Skeletal muscle cell (primary cell): ENCODE measurements around the gene RBPMS2.

Experiments
- DNase-seq: peaks from one replicate; pipeline ENCODE4 v3.0.0-alpha.2; 2010; ENCODE audit warnings: low read depth
- H3K4me3 ChIP-seq: 2 replicates; pipeline ENCODE4 v1.5.1; 2011; ENCODE audit warnings: low read depth, mild to moderate bottlenecking, control low read depth, low read length, moderate library complexity

Gene RBPMS2

GRCh38 chr15:64738226-64739095 is 36.9 kb downstream of the RBPMS2 start:
- no peak for DNase-seq
- H3K4me3 ChIP-seq: no peak overlapping the region

DNA sequence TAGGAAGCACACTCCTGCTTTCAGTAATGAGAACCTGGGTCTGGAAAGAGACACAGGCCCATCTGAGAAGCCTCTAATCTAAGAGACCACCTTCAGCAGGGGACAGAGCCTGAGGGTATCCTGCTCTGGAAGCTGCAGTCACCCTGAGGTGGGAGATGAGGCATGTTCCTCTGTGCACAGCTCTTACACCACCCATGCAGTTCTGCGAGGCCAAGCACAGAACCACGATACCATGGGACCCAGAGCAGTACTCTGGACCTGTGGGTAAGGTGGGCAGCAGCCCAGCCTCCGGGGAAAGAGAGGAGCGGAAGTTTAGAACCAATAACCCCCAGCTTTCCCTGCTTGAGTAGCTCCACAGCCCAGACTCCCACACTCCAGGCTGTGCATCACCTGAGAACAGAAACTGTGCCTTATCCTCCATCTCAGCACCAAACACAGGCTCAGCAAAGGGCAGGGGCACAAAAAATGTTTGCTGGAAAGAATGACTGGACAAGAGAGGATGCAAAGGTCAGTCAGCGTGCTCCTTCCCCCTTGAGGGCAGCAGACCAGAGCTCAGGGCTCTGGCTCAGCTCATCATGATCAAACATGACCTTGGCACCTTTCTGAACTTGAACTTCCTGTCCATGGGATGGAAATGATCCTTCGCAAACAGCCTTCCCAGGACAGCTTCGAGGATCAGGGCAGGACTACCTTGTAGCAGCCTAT is 43.1 kb downstream of the RBPMS2 start:
- DNase-seq: no peak
- no peak overlapping the region for H3K4me3 ChIP-seq

- H3K4me3 ChIP-seq: no peak overlapping the region
- no peak for DNase-seq
These were observed 43.6 kb downstream of the RBPMS2 start for GRCh38 chr15:64731805-64732151.

GRCh38 chr15:64731012-64731804 is 44.2 kb downstream of the RBPMS2 start:
- DNase-seq: no peak
- no peak overlapping the region for H3K4me3 ChIP-seq

GRCh38 chr15:64730151-64730550 is 45.2 kb downstream of the RBPMS2 start:
- DNase-seq: no peak
- H3K4me3 ChIP-seq: no peak overlapping the region

GRCh38 chr15:64720188-64720587 is 55.2 kb downstream of the RBPMS2 start:
- H3K4me3 ChIP-seq: no peak overlapping the region
- no peak for DNase-seq

GRCh38 chr15:64717735-64718495 is 57.5 kb downstream of the RBPMS2 start:
- DNase-seq: no peak
- H3K4me3 ChIP-seq: no peak overlapping the region

DNA sequence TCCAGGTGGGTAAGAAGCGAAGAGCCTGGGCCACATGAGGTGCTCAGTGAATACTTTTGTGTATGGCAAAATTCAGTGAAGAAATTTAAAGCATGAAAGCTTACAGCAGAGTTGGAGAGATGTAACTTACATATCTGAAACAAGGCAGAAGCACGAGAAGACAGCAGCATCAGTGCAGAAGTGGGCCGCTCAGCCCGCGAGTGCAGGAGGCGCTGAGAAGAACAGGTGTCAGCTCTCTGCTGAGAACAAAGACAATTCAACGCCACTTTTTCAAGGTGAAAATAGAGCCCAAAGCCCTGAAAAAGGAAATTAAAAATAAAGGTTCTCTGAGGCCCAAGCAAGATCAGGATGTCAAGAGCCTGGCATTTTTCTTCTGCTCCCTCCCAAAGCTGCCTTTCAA is 58.3 kb downstream of the RBPMS2 start:
- no peak for DNase-seq
- H3K4me3 ChIP-seq: no peak overlapping the region

DNA sequence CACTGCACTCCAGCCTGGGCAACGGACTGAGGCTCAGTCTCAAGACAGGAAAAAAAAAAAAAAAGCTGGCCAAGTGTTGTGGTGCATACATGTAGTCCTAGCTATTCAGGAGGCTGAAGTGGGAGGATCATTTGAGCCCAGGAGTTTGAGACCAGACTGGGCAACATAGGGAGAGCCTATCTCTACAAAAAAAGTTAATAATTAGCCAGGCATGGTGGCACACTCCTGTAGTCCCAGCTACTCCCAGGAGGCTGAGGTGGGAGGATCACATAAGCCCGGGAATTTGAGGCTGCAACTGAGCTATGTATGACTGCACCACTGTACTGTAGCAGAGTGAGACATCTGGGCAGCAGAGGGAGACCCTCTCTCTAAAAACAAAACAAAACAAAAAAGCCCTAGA is 58.9 kb downstream of the RBPMS2 start:
- no peak for DNase-seq
- no peak overlapping the region for H3K4me3 ChIP-seq

DNA sequence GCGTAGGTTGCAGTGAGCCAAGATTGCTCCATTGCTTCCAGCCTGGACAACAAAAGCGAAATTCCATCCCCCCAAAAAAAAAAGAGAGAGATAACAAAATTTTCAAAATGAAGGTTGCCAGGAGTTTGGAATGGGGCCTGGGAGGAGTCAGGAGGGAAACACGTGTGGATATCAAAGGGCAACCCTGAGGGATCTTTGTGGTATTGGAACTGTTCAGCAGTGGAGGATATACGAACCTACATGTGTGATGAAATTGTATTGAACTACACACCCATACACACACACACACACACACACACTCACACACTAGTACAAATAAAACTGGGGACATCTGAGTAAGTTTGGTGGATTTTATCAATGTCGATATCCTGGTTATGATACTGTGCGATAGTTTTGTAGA is 61.8 kb downstream of the RBPMS2 start:
- no peak overlapping the region for H3K4me3 ChIP-seq

GRCh38 chr15:64712353-64712752 is 63.0 kb downstream of the RBPMS2 start:
- no peak for DNase-seq
- H3K4me3 ChIP-seq: no peak overlapping the region

More for the DNA sequence above, 61.8 kb downstream of the RBPMS2 start:
- DNase-seq: no peak

DNA sequence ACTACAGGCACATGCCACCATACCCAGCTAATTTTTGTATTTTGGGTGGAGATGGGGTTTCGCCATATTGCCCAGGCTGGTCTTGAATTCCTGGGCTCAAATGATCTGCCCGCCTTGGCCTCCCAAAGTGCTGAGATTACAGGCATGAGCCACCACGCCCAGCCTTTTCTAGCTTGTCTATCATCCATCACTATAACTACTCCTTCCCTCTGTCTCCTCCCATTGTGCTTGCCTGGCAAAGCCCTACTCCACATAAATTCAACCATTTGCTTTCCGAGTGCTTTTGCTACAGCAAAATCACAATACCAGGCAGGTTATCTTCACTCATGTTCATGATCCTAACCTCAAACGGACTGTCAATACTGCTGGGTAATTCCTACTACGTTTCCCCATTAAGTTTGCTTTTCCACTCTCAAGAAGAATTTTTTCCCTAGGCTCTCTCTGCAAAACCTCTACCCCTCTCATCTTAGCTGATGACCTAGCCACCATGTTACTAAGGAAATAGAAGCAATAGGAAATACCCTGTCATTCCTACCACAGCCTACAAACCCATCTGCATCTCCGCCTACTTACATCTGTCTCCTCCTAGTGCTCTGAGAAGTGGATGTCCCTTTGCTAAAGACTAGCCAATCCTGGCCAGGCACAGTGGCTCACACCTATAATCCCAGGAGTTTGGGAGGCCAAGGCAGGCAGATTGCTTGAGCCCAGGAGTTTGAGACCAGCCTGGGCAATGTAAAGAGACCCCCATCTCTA is 64.5 kb downstream of the RBPMS2 start:
- no peak for DNase-seq
- H3K4me3 ChIP-seq: no peak overlapping the region

DNA sequence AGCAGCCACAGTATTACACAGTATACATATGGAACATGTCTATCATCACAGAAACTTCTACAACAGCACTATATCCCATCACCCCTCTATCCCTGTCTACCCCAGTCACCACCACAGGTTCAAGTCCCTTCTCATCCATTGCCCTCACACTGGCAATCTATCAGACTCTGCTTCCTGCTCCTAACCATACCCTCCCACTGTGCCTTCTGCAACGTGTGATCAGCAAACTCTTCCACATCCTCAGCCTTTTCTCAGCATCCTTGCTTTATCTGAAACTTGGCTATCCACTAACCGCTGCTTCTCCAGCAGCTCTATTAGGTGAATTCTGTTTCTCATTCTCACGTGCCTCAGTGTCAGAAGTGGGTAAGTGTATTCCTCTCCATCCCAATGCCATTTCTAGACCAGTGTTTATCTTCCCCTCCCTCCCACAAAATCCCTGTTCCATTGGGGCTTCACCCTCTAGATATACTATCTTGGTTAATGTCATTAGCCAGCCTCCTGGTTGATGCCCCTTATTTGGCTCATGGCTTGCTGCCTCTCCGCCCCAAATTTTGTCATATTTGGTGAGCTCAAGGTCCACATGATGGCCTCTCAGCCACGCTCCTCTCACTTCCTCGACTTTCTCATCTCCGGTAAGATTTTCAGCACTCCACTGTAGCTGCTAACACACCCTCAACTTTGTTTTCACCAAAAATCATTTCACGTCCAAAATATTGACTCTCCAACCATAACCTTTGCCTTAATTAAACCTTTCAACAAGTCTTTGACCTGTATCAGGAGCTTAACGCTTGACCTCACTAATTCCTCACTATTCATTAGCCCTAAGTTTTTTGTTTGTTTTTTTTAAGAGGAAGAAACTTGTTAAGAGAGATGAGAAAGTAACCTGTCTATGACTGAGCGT is 69.1 kb downstream of the RBPMS2 start:
- no peak overlapping the region for H3K4me3 ChIP-seq
- no peak for DNase-seq

DNA sequence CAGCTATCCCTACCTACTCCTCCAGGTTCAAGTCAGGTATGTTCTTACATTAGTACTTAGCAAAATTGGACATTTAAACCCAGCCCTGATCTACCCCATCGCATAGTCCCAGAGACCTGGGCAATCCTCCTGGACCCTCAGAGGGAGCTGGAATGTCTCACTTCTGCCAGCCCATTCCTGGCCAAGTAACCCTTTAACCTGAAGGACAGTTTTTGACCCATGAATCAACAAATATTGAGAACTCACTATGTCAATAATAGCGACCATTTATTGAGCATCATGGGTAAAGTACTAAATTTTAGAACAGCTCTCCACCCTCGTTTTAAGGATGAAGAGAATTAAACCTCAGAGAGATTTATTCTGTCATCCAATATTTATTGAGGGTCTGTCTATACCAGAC is 70.4 kb downstream of the RBPMS2 start:
- no peak overlapping the region for H3K4me3 ChIP-seq
- no peak for DNase-seq

GRCh38 chr15:64703632-64703959 is 71.8 kb downstream of the RBPMS2 start:
- peak overlapping the region; percentile 85 for H3K4me3 ChIP-seq
- DNase-seq: no peak

DNA sequence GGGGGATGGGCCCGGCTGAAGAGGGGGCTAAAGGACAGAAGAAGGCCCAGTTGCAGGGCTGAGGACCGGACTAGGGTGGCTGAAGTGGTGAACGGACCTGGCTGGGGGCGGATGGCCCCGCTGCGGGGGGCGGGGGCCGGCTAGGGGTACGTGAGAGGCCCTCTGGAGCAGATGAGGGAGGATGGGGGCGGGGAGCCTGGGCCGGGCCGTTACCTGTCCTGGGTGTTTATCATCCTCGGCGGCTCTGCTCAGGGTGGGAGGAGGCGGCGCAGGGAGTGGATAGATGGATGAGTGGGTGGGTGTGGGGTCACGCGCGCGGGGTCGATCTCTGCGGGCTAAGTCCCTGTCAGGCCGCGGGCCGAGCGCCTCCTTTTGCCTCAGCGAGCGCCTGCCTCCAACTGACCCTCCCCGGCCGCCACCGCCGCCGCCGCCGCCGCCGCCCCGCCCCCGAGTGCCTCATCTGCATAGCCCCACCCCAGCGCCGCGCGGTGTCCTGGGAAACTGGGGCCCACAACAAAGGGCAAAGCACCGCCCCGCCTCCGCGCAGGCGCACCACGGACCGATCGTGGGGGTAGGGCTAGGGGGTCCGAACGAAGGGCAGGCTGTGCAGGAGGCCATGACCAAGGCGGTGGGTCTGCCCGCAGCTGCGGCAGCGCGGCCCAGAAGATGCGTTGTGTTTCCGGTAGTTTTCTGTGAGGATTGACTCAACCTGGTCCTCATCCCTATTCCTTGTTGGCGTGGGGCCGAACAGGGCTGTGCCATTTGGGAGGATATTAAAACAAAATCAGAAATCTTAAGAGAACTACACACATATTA is 72.4 kb downstream of the RBPMS2 start:
- DNase-seq: peak; percentile 61
- H3K4me3 ChIP-seq: peak overlapping the region; percentile 85

DNA sequence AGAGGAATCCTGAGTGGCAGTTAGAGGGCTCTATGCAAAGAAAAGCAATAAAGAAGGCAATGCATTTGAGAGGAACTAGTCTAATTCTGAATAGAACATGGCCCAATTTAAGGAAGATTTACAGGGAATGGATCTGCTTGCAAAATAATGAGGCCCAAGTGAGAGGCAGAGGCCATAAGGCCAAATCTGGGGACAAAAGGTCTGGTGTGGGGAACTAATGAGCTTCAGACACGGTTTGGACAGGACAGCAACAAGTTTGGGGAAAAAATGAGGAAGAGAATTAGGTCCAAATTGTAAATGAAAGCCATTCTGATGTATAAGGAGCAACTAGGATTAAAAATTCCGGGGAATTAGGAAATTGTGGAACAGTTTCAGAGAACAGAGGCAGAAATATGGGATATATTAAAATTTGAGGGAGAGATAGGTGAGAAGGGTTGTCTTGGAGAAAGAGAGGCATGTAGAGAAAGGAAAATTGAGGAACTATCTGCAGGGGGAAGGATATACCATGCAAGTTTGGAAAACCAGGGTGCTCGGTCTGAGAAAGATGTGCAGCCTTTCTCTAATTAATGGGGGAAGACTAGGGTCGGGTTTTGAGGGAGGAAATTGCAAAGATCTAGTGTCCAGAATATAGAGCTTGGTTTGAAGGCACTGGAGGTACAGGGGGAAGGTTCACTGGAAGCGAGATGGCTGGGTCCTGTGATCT is 73.8 kb downstream of the RBPMS2 start:
- H3K4me3 ChIP-seq: peak overlapping the region; percentile 85
- DNase-seq: no peak
